Spleen (tissue), 11 donors: Measurements from ENCODE around the gene ATP6AP2. TPM values are rescaled to one million over a fixed set of nuclear protein-coding genes. Genes with fewer than 3 reads are reported as not detected.

Experiments
- DNase-seq: peaks from one replicate; pipeline ENCODE4 v3.0.0-alpha.2; 2020
- H3K27ac ChIP-seq, 8 donors: fragments of 200-600 bp; sonication (generic) in 7 of 8; 1 replicate in 4 of 8; 2 replicates in 4 of 8; pipeline versions ENCODE4 v1.5.0 to v1.8.0; 2016 to 2021; ENCODE audit warnings: inconsistent platforms in 4 of 8, mild to moderate bottlenecking in 4 of 8, moderate library complexity in 1 of 8
- H3K27me3 ChIP-seq, 7 donors: fragments of 200-600 bp; sonication (generic) in 6 of 7; replicated peaks in 1 of 7; 1 replicate in 4 of 7; 2 replicates in 3 of 7; pipeline versions ENCODE4 v1.5.0 to v1.8.0; 2016 to 2021; ENCODE audit warnings: inconsistent platforms in 3 of 7, mild to moderate bottlenecking in 1 of 7
- H3K36me3 ChIP-seq, 6 donors: fragments of 200-600 bp; sonication (generic) in 5 of 6; 1 replicate in 4 of 6; 2 replicates in 2 of 6; pipeline versions ENCODE4 v1.5.0 to v1.8.0; 2016 to 2021; ENCODE audit warnings: inconsistent platforms in 2 of 6
- H3K4me1 ChIP-seq, 6 donors: fragments of 200-600 bp; sonication (generic) in 5 of 6; 1 replicate in 3 of 6; 2 replicates in 3 of 6; pipeline versions ENCODE4 v1.5.0 to v1.8.0; 2016 to 2021; ENCODE audit warnings: inconsistent platforms in 3 of 6
- H3K4me3 ChIP-seq, 8 donors: fragments of 200-600 bp; sonication (generic) in 7 of 8; 1 replicate in 4 of 8; 2 replicates in 4 of 8; pipeline versions ENCODE4 v1.5.0 to v1.8.0; 2016 to 2021; ENCODE audit warnings: inconsistent platforms in 4 of 8, mild to moderate bottlenecking in 4 of 8, moderate library complexity in 2 of 8
- H3K9me3 ChIP-seq, 8 donors: fragments of 200-600 bp; sonication (generic) in 7 of 8; 1 replicate in 4 of 8; 2 replicates in 4 of 8; pipeline versions ENCODE4 v1.5.0 to v1.8.0; 2016 to 2021; ENCODE audit warnings: inconsistent platforms in 4 of 8
- POLR2A ChIP-seq, 3 donors: fragments of 450-650 bp; IDR thresholded peaks; one replicate each; pipeline ENCODE4 v1.5.1; 2017; ENCODE audit warnings: antibody characterized with exemption in 3 of 3, mild to moderate bottlenecking in 1 of 3
- POLR2AphosphoS5 ChIP-seq, 3 donors: sonication (generic); formaldehyde crosslinking; IDR thresholded peaks; one replicate each; pipeline ENCODE4 v1.5.1; 2017; ENCODE audit warnings: antibody characterized with exemption in 3 of 3
- WGBS, 5 donors: extraction: QIAGEN DNeasy Blood & Tissue Kit in 3 of 5; methylation state at CpG; one replicate each; pipeline versions ENCODE4 v1.1.5 to v1.1.7; 2013 to 2018; 5-methylcytosine and 5-hydroxymethylcytosine counted together
- intact Hi-C: fragments of 100-400 bp; cut with DNase I; formaldehyde crosslinking; loops from one replicate; pipeline ENCODE4 v1.15.0; 2023; ENCODE audit warnings: low total_unique reads
- polyA plus RNA-seq, 3 donors: library from polyadenylated mRNA; stranded (reverse); fragments of 200-250 nt; gene quantifications; one replicate each; pipeline ENCODE4 v1.2.1, GENCODE V29; 2013
- total RNA-seq, 7 donors: library from RNA; depleted of rRNA in 3 of 7; stranded (reverse); fragments of >200 nt in 3 of 7; fragmentation: NEBNext Ultra II Directional in 4 of 7; extraction: Animal tissue kit (Norgen Biotek cat#: 25700) in 4 of 7; gene quantifications; one replicate each; pipeline versions ENCODE4 v1.1.0 to v1.2.1, GENCODE V29; 2016 to 2021
- TF ChIP-seq, protein P1 (sequence below), 11 experiments: fragments of 200-600 bp in 7 of 11; fragments of 450-650 bp in 4 of 11; sonication (generic) in 4 of 11; IDR thresholded peaks in 8 of 11; conservative IDR thresholded peaks in 3 of 11; 1 replicate in 7 of 11; 2 replicates in 4 of 11; pipeline versions ENCODE4 v1.4.0 to v1.8.0; 2016 to 2021; ENCODE audit warnings: antibody characterized with exemption in 11 of 11, inconsistent platforms in 4 of 11, mild to moderate bottlenecking in 1 of 11
- donor health status: healthy with polysubstance abuse.
- donor health status: DM: no; HTN: no; CAD: no; lungs with moderate emphysema.
- donor health status: DM: no; HTN: no; CAD: no.
- donor health status: Bipolar disorder and iron deficiency.
- donor health status: healthy.
- donor health status: DM: no; HTN: no; CAD: no.
- donor health status: DM: yes; HTN: yes; CAD: no.

The ATP6AP2 gene
- total and polyA plus RNA-seq, 10 donors, result 36.9 to 130 (median 83.6) TPM

- H3K9me3 ChIP-seq, result no peaks in the 10 kb centered on the region
- 80 to 99% (median 92%) methylated on average over 7 of the region's 7 CpGs for WGBS, 5 donors
- DNase-seq, result no peak
- no peaks in the 10 kb centered on the region for H3K4me1 ChIP-seq
- no peaks in the 10 kb centered on the region for H3K36me3 ChIP-seq
- no peak overlapping the region for H3K4me3 ChIP-seq
- intact Hi-C loops, result no loop called here
- TF ChIP-seq POLR2A (IDR thresholded peaks at IDR 0.05), result no peak
- H3K27ac ChIP-seq, result no peak overlapping the region
- no peaks in the 10 kb centered on the region for H3K27me3 ChIP-seq
These were observed 36.8 kb downstream of the ATP6AP2 start for GRCh38 chrX:40617566-40617965.

- 76 to 87% (median 87%) methylated on average over 9 to 18 of the region's 18 CpGs for whole genome bisulfite sequencing, 5 donors
- DNase-seq, result no peak
- TF ChIP-seq POLR2A (IDR thresholded peaks at IDR 0.05), result no peak
- no peak for TF ChIP-seq POLR2AphosphoS5 (IDR thresholded peaks at IDR 0.05)
- TF ChIP-seq, protein P1, sequence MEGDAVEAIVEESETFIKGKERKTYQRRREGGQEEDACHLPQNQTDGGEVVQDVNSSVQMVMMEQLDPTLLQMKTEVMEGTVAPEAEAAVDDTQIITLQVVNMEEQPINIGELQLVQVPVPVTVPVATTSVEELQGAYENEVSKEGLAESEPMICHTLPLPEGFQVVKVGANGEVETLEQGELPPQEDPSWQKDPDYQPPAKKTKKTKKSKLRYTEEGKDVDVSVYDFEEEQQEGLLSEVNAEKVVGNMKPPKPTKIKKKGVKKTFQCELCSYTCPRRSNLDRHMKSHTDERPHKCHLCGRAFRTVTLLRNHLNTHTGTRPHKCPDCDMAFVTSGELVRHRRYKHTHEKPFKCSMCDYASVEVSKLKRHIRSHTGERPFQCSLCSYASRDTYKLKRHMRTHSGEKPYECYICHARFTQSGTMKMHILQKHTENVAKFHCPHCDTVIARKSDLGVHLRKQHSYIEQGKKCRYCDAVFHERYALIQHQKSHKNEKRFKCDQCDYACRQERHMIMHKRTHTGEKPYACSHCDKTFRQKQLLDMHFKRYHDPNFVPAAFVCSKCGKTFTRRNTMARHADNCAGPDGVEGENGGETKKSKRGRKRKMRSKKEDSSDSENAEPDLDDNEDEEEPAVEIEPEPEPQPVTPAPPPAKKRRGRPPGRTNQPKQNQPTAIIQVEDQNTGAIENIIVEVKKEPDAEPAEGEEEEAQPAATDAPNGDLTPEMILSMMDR (IDR thresholded peaks at IDR 0.05 in 8 of 11, conservative IDR thresholded peaks at IDR 0.05 in 3 of 11), result no peak
- Histone ChIP-seq H3K27ac (no peak overlapping the region), H3K27me3 (no peaks in the 10 kb centered on the region), H3K36me3 (peaks cover 0 to 29% (median 7%) of the 10 kb centered on the region in 6 donors), H3K4me1 (no peaks in the 10 kb centered on the region), H3K9me3 (peaks cover 0 to 8% (median 0%) of the 10 kb centered on the region in 8 donors), H3K4me3 (no peak overlapping the region)
- intact Hi-C loops, result no loop called here
These were observed 41.8 kb downstream of the ATP6AP2 start for GRCh38 chrX:40622479-40623138.

- no peaks in the 10 kb centered on the region for H3K27me3 ChIP-seq
- intact Hi-C loops, result no loop called here
- 90 to 99% (median 95%) methylated on average over 16 to 38 of the region's 38 CpGs for WGBS, 5 donors
- no peak for DNase-seq
- H3K9me3 ChIP-seq, result peaks cover 0 to 8% (median 0%) of the 10 kb centered on the region in 8 donors
- TF ChIP-seq POLR2A (IDR thresholded peaks at IDR 0.05) (no peak), POLR2AphosphoS5 (IDR thresholded peaks at IDR 0.05) (no peak)
- TF ChIP-seq, protein P1 (IDR thresholded peaks at IDR 0.05 in 8 of 11, conservative IDR thresholded peaks at IDR 0.05 in 3 of 11), result no peak
- H3K4me1 ChIP-seq, result no peaks in the 10 kb centered on the region
- no peak within 1 kb of the TSS for H3K4me3 ChIP-seq
- H3K36me3 ChIP-seq, result peaks cover 0 to 34% (median 12%) of the 10 kb centered on the region in 6 donors
- no peak within 1 kb of the TSS for H3K27ac ChIP-seq
These were observed 42.4 kb downstream of the ATP6AP2 start, which contains the start of gene MPC1L for GRCh38 chrX:40623139-40623536. Gene MPC1L (plus strand): TSS chrX:40623428. CDS start chrX:40623566, 138 bp downstream.

GRCh38 chrX:40623665-40624064 is 42.9 kb downstream of the ATP6AP2 start:
- TF ChIP-seq, protein P1 (IDR thresholded peaks at IDR 0.05 in 8 of 11, conservative IDR thresholded peaks at IDR 0.05 in 3 of 11), result no peak
- TF ChIP-seq POLR2A (IDR thresholded peaks at IDR 0.05), result no peak
- no peak for TF ChIP-seq POLR2AphosphoS5 (IDR thresholded peaks at IDR 0.05)
- intact Hi-C loops, result no loop called here
- peaks cover 0 to 8% (median 0%) of the 10 kb centered on the region in 8 donors for H3K9me3 ChIP-seq
- no peak overlapping the region for H3K4me3 ChIP-seq
- no peak overlapping the region for H3K27ac ChIP-seq
- WGBS, 5 donors, result 89 to 98% (median 94%) methylated on average over 28 to 32 of the region's 32 CpGs
- H3K27me3 ChIP-seq, result no peaks in the 10 kb centered on the region
- H3K36me3 ChIP-seq, result peaks cover 0 to 40% (median 17%) of the 10 kb centered on the region in 6 donors
- no peaks in the 10 kb centered on the region for H3K4me1 ChIP-seq
- no peak for DNase-seq
